ENCODE data around the gene DKC1. TPM values are rescaled to one million over a fixed set of nuclear protein-coding genes. Genes with fewer than 3 reads are reported as not detected.

Gene DKC1
- total RNA-seq, 1 donor from 2014 or later = 81.0 TPM

GRCh38 chrX:154793084-154793795, 30.6 kb downstream of the DKC1 start:
- Mint-ChIP-seq H3K27ac (ENCODE audit: unreplicated experiment) (no peak overlapping the region), H3K27me3 (ENCODE audit: low read depth) (peaks cover 49% of the 10 kb centered on the region), H3K9me3 (peaks cover 7% of the 10 kb centered on the region), H3K36me3 (ENCODE audit: low read depth) (peaks cover 2% of the 10 kb centered on the region), H3K4me1 (peaks cover under 1% of the 10 kb centered on the region), H3K4me3 (no peak overlapping the region)
- no peak for DNase-seq (ENCODE audit: low read depth, low spot score)
- TF ChIP-seq, protein P1, sequence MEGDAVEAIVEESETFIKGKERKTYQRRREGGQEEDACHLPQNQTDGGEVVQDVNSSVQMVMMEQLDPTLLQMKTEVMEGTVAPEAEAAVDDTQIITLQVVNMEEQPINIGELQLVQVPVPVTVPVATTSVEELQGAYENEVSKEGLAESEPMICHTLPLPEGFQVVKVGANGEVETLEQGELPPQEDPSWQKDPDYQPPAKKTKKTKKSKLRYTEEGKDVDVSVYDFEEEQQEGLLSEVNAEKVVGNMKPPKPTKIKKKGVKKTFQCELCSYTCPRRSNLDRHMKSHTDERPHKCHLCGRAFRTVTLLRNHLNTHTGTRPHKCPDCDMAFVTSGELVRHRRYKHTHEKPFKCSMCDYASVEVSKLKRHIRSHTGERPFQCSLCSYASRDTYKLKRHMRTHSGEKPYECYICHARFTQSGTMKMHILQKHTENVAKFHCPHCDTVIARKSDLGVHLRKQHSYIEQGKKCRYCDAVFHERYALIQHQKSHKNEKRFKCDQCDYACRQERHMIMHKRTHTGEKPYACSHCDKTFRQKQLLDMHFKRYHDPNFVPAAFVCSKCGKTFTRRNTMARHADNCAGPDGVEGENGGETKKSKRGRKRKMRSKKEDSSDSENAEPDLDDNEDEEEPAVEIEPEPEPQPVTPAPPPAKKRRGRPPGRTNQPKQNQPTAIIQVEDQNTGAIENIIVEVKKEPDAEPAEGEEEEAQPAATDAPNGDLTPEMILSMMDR (conservative IDR thresholded peaks at IDR 0.05) = no peak

DNA sequence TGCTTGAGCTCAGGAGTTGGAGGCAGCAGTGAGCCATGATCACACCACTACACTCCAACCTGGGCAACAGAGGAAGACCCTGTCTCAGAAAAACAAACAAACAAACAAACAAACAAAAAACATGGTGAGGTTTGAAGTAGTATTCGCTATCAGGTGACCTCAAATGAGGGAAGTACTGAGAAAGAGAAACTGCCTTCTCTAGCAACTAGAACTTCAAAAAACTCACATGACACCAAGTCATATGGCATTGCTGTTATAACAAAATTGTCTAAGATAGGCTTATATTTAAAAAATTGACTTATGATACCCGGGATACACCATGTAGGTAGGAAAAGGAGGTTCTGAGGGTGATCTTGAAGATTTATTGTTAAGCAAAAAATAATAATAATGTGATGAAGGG, 32.4 kb downstream of the DKC1 start:
- H3K27ac Mint-ChIP-seq (ENCODE audit: unreplicated experiment) = no peak overlapping the region
- H3K27me3 Mint-ChIP-seq (ENCODE audit: low read depth) = peaks cover 40% of the 10 kb centered on the region
- peaks cover 14% of the 10 kb centered on the region for H3K4me1 Mint-ChIP-seq
- H3K36me3 Mint-ChIP-seq (ENCODE audit: low read depth) = no peaks in the 10 kb centered on the region
- H3K4me3 Mint-ChIP-seq = no peak overlapping the region
- no peak for DNase-seq (ENCODE audit: low read depth, low spot score)
- TF ChIP-seq, protein P1 (conservative IDR thresholded peaks at IDR 0.05) = no peak
- no peaks in the 10 kb centered on the region for H3K9me3 Mint-ChIP-seq

DNA sequence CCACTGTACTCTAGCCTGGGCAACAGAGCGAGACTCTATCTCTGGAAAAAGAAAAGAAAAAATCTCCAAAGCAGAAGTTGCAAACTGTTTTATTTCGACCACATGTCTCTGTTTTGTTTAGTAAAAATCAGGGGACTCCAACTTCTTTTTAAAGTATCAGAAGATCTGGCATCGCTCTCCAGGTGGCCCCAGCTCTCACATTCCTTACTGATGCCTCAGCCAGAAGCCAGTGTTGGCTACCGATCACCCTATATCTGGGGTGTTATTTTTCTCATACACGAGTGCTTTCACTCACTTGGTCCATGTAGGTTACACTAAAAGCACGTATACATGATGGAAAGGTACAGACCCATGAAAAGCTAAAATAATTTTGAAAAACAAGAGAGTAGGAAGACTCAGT, 34.3 kb downstream of the DKC1 start:
- no peak overlapping the region for H3K4me3 Mint-ChIP-seq
- H3K36me3 Mint-ChIP-seq (ENCODE audit: low read depth) = no peaks in the 10 kb centered on the region
- TF ChIP-seq, protein P1 (conservative IDR thresholded peaks at IDR 0.05) = no peak
- DNase-seq (ENCODE audit: low read depth, low spot score) = no peak
- peaks cover 40% of the 10 kb centered on the region for H3K27me3 Mint-ChIP-seq (ENCODE audit: low read depth)
- H3K4me1 Mint-ChIP-seq = peaks cover 23% of the 10 kb centered on the region
- H3K27ac Mint-ChIP-seq (ENCODE audit: unreplicated experiment) = no peak overlapping the region
- no peaks in the 10 kb centered on the region for H3K9me3 Mint-ChIP-seq

GRCh38 chrX:154799556-154800348, 37.1 kb downstream of the DKC1 start:
- H3K27ac Mint-ChIP-seq (ENCODE audit: unreplicated experiment) = peak overlapping the region; percentile 73
- H3K27me3 Mint-ChIP-seq (ENCODE audit: low read depth) = peaks cover 47% of the 10 kb centered on the region
- TF ChIP-seq, protein P1 (conservative IDR thresholded peaks at IDR 0.05) = no peak
- H3K9me3 Mint-ChIP-seq = no peaks in the 10 kb centered on the region
- peak; percentile 12 for DNase-seq (ENCODE audit: low read depth, low spot score)
- peaks cover 29% of the 10 kb centered on the region for H3K4me1 Mint-ChIP-seq
- no peaks in the 10 kb centered on the region for H3K36me3 Mint-ChIP-seq (ENCODE audit: low read depth)
- H3K4me3 Mint-ChIP-seq = peak overlapping the region; percentile 35

- Mint-ChIP-seq H3K4me3 (no peak overlapping the region), H3K27ac (ENCODE audit: unreplicated experiment) (no peak overlapping the region), H3K4me1 (peaks cover 32% of the 10 kb centered on the region), H3K36me3 (ENCODE audit: low read depth) (no peaks in the 10 kb centered on the region), H3K27me3 (ENCODE audit: low read depth) (peaks cover 50% of the 10 kb centered on the region), H3K9me3 (no peaks in the 10 kb centered on the region)
- TF ChIP-seq, protein P1 (conservative IDR thresholded peaks at IDR 0.05) = no peak
- no peak for DNase-seq (ENCODE audit: low read depth, low spot score)
These were observed 38.0 kb downstream of the DKC1 start for GRCh38 chrX:154800478-154801210.
